GM12878 (cell line): Measurements from ENCODE around the gene STRBP. TPM values are rescaled to one million over a fixed set of nuclear protein-coding genes. Genes with fewer than 3 reads are reported as not detected.

Experiments used
- ATAC-seq: fragments of 200-7000 bp; cut with Tn5 transposase; 3 replicates; pipeline ENCODE4 v1.9.1; 2020; ENCODE audit warnings: mild to moderate bottlenecking, moderate library complexity
- BruUV-seq: library from RNA; stranded (reverse); fragments of 400-500 nt; replicated peaks from 2 replicates; lab custom pipeline; 2021; lab: Mats Ljungman, UMichigan
- CTCF ChIA-PET: fragments of 300-600 bp; sonication (Branson Sonifier 250); formaldehyde crosslinking; extraction: SDS; loops from one replicate; lab custom pipeline; 2021; ENCODE audit warnings: inconsistent platforms; lab: Yijun Ruan, JAX
- POLR2A ChIA-PET: fragments of 350-600 bp; formaldehyde crosslinking; extraction: SDS; loops from one replicate; lab custom pipeline; 2021; ENCODE audit warnings: inconsistent platforms; lab: Charles Lee
- RAD21 ChIA-PET: fragments of 300-600 bp; sonication (Branson Sonifier 250); formaldehyde crosslinking; loops from one replicate; lab custom pipeline; 2023; ENCODE audit warnings: antibody characterized with exemption; ENCODE audit not compliant: unreplicated experiment; lab: Charles Lee
- SMC1A ChIA-PET: fragments of 300-600 bp; sonication (Branson Sonifier 250); formaldehyde crosslinking; loops from one replicate; lab custom pipeline; 2023; ENCODE audit not compliant: unreplicated experiment, uncharacterized antibody; lab: Charles Lee
- DNase-seq: peaks from one replicate; pipeline ENCODE4 v3.0.0-alpha.2; 2011; ENCODE audit warnings: low read depth, low spot score
- FAIRE-seq: peaks from 3 replicates; lab custom pipeline; 2011; peaks lifted over from hg19 to GRCh38; lab: Jason Lieb, UNC
- H2AFZ ChIP-seq: 2 replicates; pipeline ENCODE4 v1.6.0; 2011; ENCODE audit warnings: low read depth, low read length, control low read depth; ENCODE audit not compliant: control insufficient read depth
- H3K27ac ChIP-seq: 2 replicates; pipeline ENCODE4 v1.5.1; 2011; ENCODE audit warnings: control low read depth; ENCODE audit not compliant: control insufficient read depth, insufficient read depth
- H3K27me3 ChIP-seq, 2 experiments: replicated peaks in 1 of 2; 2 replicates each; pipeline versions ENCODE4 v1.6.0 to v1.6.1; 2011; ENCODE audit warnings: low read length in 1 of 2; ENCODE audit not compliant: control insufficient read depth in 2 of 2, insufficient read depth in 2 of 2
- H3K36me3 ChIP-seq, 2 experiments: 2 replicates each; pipeline ENCODE4 v1.5.1; 2011; ENCODE audit warnings: low read length in 1 of 2; ENCODE audit not compliant: control insufficient read depth in 2 of 2, insufficient read depth in 2 of 2
- H3K4me1 ChIP-seq: 2 replicates; pipeline ENCODE4 v1.6.1; 2011; ENCODE audit warnings: mild to moderate bottlenecking, low read length, moderate library complexity, mixed read lengths; ENCODE audit not compliant: control insufficient read depth, insufficient read depth
- H3K4me2 ChIP-seq: 2 replicates; pipeline ENCODE4 v1.6.0; 2011; ENCODE audit warnings: control low read depth; ENCODE audit not compliant: control insufficient read depth, insufficient read depth
- H3K4me3 ChIP-seq: fragments of 200-600 bp; sonication (generic); 2 replicates; pipeline ENCODE4 v1.5.1; 2016
- H3K79me2 ChIP-seq: 2 replicates; pipeline ENCODE4 v1.6.0; 2011; ENCODE audit warnings: low read length; ENCODE audit not compliant: control insufficient read depth, insufficient read depth
- H3K9ac ChIP-seq: 2 replicates; pipeline ENCODE4 v1.8.0; 2011; ENCODE audit warnings: low read length, control low read depth, mixed read lengths; ENCODE audit not compliant: control insufficient read depth, insufficient read depth
- H3K9me3 ChIP-seq: replicated peaks from 3 replicates; pipeline ENCODE4 v1.5.1; 2011; ENCODE audit warnings: mild to moderate bottlenecking, low read length; ENCODE audit not compliant: control insufficient read depth, insufficient read depth
- H4K20me1 ChIP-seq: 2 replicates; pipeline ENCODE4 v1.6.0; 2011; ENCODE audit not compliant: control insufficient read depth, insufficient read depth
- ATF3 ChIP-seq: IDR thresholded peaks from 2 replicates; pipeline ENCODE4 v1.6.1; 2011; ENCODE audit warnings: low read depth, mild to moderate bottlenecking, low read length, moderate library complexity, borderline replicate concordance; ENCODE audit errors: extremely low read depth
- FOS ChIP-seq: IDR thresholded peaks from 3 replicates; pipeline ENCODE4 v1.6.1; 2011; ENCODE audit warnings: borderline replicate concordance; ENCODE audit not compliant: insufficient read length; ENCODE audit errors: extremely low read depth
- GABPA ChIP-seq: IDR thresholded peaks from 2 replicates; pipeline ENCODE4 v1.6.1; 2014; ENCODE audit warnings: antibody characterized with exemption, low read depth, mild to moderate bottlenecking, inconsistent platforms
- KAT2A ChIP-seq: conservative IDR thresholded peaks from 2 replicates; pipeline ENCODE4 v1.6.1; 2011; ENCODE audit warnings: low read depth, low read length; ENCODE audit not compliant: control insufficient read depth
- POLR2A ChIP-seq: IDR thresholded peaks from 2 replicates; pipeline ENCODE4 v1.6.1; 2011; ENCODE audit warnings: low read depth, mild to moderate bottlenecking, low read length
- POLR2AphosphoS5 ChIP-seq: IDR thresholded peaks from 2 replicates; pipeline ENCODE4 v1.6.1; 2011; ENCODE audit warnings: mild to moderate bottlenecking, low read length, inconsistent platforms
- SIX5 ChIP-seq: IDR thresholded peaks from 2 replicates; pipeline ENCODE4 v1.6.1; 2011; ENCODE audit warnings: mild to moderate bottlenecking, low read depth, low read length, moderate library complexity; ENCODE audit not compliant: severe bottlenecking
- ZNF592 ChIP-seq: fragments of 450-650 bp; IDR thresholded peaks from 2 replicates; pipeline ENCODE4 v1.6.1; 2017; ENCODE audit warnings: mild to moderate bottlenecking, moderate library complexity
- WGBS: methylation state at CpG from one replicate; pipeline ENCODE4 v1.1.6; 2016; ENCODE audit warnings: low lambda C conversion rate; ENCODE audit not compliant: insufficient replicate concordance, insufficient coverage; ENCODE audit errors: missing lambda C conversion rate; 5-methylcytosine and 5-hydroxymethylcytosine counted together
- in situ Hi-C: fragments of 300-500 bp; cut with MboI; formaldehyde crosslinking; loops from 9 replicates; pipeline ENCODE4 v1.14.3; 2018; ENCODE audit warnings: mixed read lengths
- intact Hi-C: fragments of 100-400 bp; cut with micrococcal nuclease; formaldehyde crosslinking; loops from one replicate; pipeline ENCODE4 v1.14.2; 2022; ENCODE audit not compliant: unreplicated experiment
- polyA plus RNA-seq, 11 experiments: library from polyadenylated mRNA; depleted of rRNA in 4 of 11; unstranded in 6 of 11; stranded (reverse) in 5 of 11; fragments of >200 nt; fragmentation: Nextera tagmentation in 4 of 11; fragmentation: Illumina TruSeq in 1 of 11; extraction: Ambion mirVana in 4 of 11; extraction: Trizol in 1 of 11; gene quantifications; 1 replicate in 1 of 11; 2 replicates in 10 of 11; pipeline versions ENCODE4 v1.2.1 to v1.2.3, GENCODE V29; 2011 to 2016; ENCODE audit warnings: inconsistent platforms in 2 of 11, missing spikeins in 2 of 11, low read depth in 1 of 11
- total RNA-seq, 4 experiments: library from RNA; depleted of rRNA in 3 of 4; stranded (reverse); fragments of >200 nt in 3 of 4; fragmentation: Illumina TruSeq in 1 of 4; extraction: Trizol in 1 of 4; gene quantifications; 2 replicates each; pipeline versions ENCODE4 v1.2.1 to v1.2.3, GENCODE V29; 2013 to 2021

The STRBP gene
- total and polyA plus RNA-seq, 10 of the 15 experiments (the other 5 are each of a cell fraction or from before 2014, with no cell fraction given): 31.0 to 96.8 (median 71.4) TPM

GRCh38 chr9:123191680-123192079, 76.7 kb downstream of the STRBP start:
- intact Hi-C loops (no loop called here), in situ Hi-C loops (no loop called here)
- RAD21 ChIA-PET: no interaction called here
- WGBS: 96% methylated on average over 1 of the region's 1 CpG
- SMC1A ChIA-PET: interaction anchor here (1.0 kb wide), 1 partner anchor 11 kb away, joined by 3 read pairs; no protein-coding TSS in a partner anchor
- Histone ChIP-seq H2AFZ (no peak overlapping the region), H3K36me3 (no peaks in the 10 kb centered on the region), H3K27me3 (no peaks in the 10 kb centered on the region), H3K9me3 (no peaks in the 10 kb centered on the region), H3K79me2 (peaks cover 12% of the 10 kb centered on the region), H4K20me1 (no peaks in the 10 kb centered on the region), H3K4me3 (no peak overlapping the region), H3K27ac (no peak overlapping the region), H3K9ac (no peak overlapping the region), H3K4me2 (no peak overlapping the region), H3K4me1 (no peaks in the 10 kb centered on the region)
- DNase-seq (no peak), FAIRE-seq (no peak), ATAC-seq (no peak)
- CTCF ChIA-PET: interaction anchor here (0.7 kb wide), 1 partner anchor 98 kb away, joined by 4 read pairs; no protein-coding TSS in a partner anchor
- no TSS peak for BruUV-seq
- POLR2A ChIA-PET: no interaction called here
- TF ChIP-seq POLR2A (no peak), KAT2A (no peak), ATF3 (no peak), POLR2AphosphoS5 (no peak), GABPA (no peak), FOS (no peak), SIX5 (no peak), ZNF592 (no peak)
